HepG2 (cell line): ENCODE data around the gene PITRM1. TPM values are rescaled to one million over a fixed set of nuclear protein-coding genes. Genes with fewer than 3 reads are reported as not detected.

Experiments used
- ATAC-seq: fragments of 200-7000 bp; cut with Tn5 transposase; 3 replicates; pipeline ENCODE4 v1.9.1; 2020; ENCODE audit warnings: mild to moderate bottlenecking, moderate library complexity
- BruUV-seq: library from RNA; stranded (reverse); fragments of 400-500 nt; replicated peaks from 2 replicates; lab custom pipeline; 2021; lab: Mats Ljungman, UMichigan
- CTCF ChIA-PET: fragments of 300-600 bp; formaldehyde crosslinking; extraction: SDS; loops from one replicate; lab custom pipeline; 2021; ENCODE audit warnings: low total read pairs, inconsistent platforms, low intra/inter-chr PET ratio; lab: Yijun Ruan, JAX
- POLR2A ChIA-PET: fragments of 350-600 bp; sonication (Branson Sonifier 250); formaldehyde crosslinking; loops from one replicate; lab custom pipeline; 2020; ENCODE audit warnings: antibody characterized with exemption, inconsistent platforms; lab: Yijun Ruan, JAX
- DNase-seq: peaks from one replicate; pipeline ENCODE4 v3.0.0-alpha.2; 2015; ENCODE audit warnings: low spot score
- FAIRE-seq: peaks from 3 replicates; lab custom pipeline; 2011; peaks lifted over from hg19 to GRCh38; lab: Jason Lieb, UNC
- H2AFZ ChIP-seq: one replicate; pipeline ENCODE4 v1.6.1; 2011; ENCODE audit warnings: low read length, inconsistent platforms
- H3K27ac ChIP-seq: fragments of 300-600 bp; 3 replicates; pipeline ENCODE4 v1.8.0; 2011; ENCODE audit warnings: mixed run types, mild to moderate bottlenecking, mixed read lengths, low read length, inconsistent platforms; ENCODE audit not compliant: insufficient read depth; ENCODE audit errors: extremely low read length
- H3K27me3 ChIP-seq, 2 experiments: fragments of 200-600 bp in 1 of 2; 2 replicates in 1 of 2; 3 replicates in 1 of 2; pipeline versions ENCODE4 v1.6.0 to v1.8.0; 2011; ENCODE audit warnings: low read length in 2 of 2, mild to moderate bottlenecking in 2 of 2, moderate library complexity in 2 of 2, inconsistent platforms in 1 of 2; ENCODE audit not compliant: insufficient read depth in 2 of 2, control insufficient read depth in 1 of 2
- H3K36me3 ChIP-seq, 2 experiments: fragments of 200-600 bp in 1 of 2; replicated peaks in 1 of 2; 2 replicates in 1 of 2; 3 replicates in 1 of 2; pipeline versions ENCODE4 v1.5.1 to v1.8.0; 2011; ENCODE audit warnings: low read length in 2 of 2, inconsistent platforms in 1 of 2; ENCODE audit not compliant: insufficient read depth in 2 of 2, control insufficient read depth in 1 of 2
- H3K4me1 ChIP-seq: 2 replicates; pipeline ENCODE4 v1.5.1; 2012; ENCODE audit warnings: low read length, inconsistent platforms; ENCODE audit not compliant: insufficient read depth
- H3K4me2 ChIP-seq: 2 replicates; pipeline ENCODE4 v1.6.0; 2011; ENCODE audit warnings: low read depth, low read length, inconsistent platforms
- H3K4me3 ChIP-seq, 3 experiments: fragments of 200-600 bp in 1 of 3; sonication (generic), shearing (Covaris generic) in 1 of 3; replicated peaks in 1 of 3; 2 replicates each; pipeline ENCODE4 v1.5.1; 2011 to 2016; ENCODE audit warnings: low read length in 3 of 3, inconsistent platforms in 2 of 3, low read depth in 2 of 3, mild to moderate bottlenecking in 2 of 3, control low read depth in 1 of 3, mixed read lengths in 1 of 3; ENCODE audit not compliant: insufficient read depth in 1 of 3
- H3K79me2 ChIP-seq: one replicate; pipeline ENCODE4 v1.6.1; 2011; ENCODE audit warnings: low read length, inconsistent platforms; ENCODE audit not compliant: insufficient read depth
- H3K9ac ChIP-seq: 2 replicates; pipeline ENCODE4 v1.6.0; 2011; ENCODE audit warnings: mild to moderate bottlenecking, low read depth, low read length, inconsistent platforms; ENCODE audit not compliant: insufficient read depth
- H3K9me3 ChIP-seq: 2 replicates; pipeline ENCODE4 v1.5.1; 2012; ENCODE audit warnings: mild to moderate bottlenecking, low read length
- H4K20me1 ChIP-seq: 2 replicates; pipeline ENCODE4 v1.6.0; 2011; ENCODE audit warnings: inconsistent platforms, mild to moderate bottlenecking, low read length, moderate library complexity; ENCODE audit not compliant: insufficient read depth
- BATF2 ChIP-seq: sonication (generic); formaldehyde crosslinking; IDR thresholded peaks from 2 replicates; pipeline ENCODE4 v1.8.0; 2022; ENCODE audit warnings: mild to moderate bottlenecking, missing genetic modification reagents, moderate library complexity
- ESRRA ChIP-seq: sonication (generic); formaldehyde crosslinking; IDR thresholded peaks from 2 replicates; pipeline ENCODE4 v1.5.1; 2020; ENCODE audit warnings: mild to moderate bottlenecking, low read depth, missing genetic modification reagents
- NFAT5 ChIP-seq: sonication (generic); formaldehyde crosslinking; IDR thresholded peaks from 2 replicates; pipeline ENCODE4 v1.4.0; 2020; ENCODE audit warnings: missing genetic modification reagents
- RBM39 ChIP-seq: fragments of 200-400 bp; formaldehyde crosslinking; IDR thresholded peaks from one replicate; pipeline ENCODE4 v1.6.1; 2018; ENCODE audit warnings: antibody characterized with exemption, mild to moderate bottlenecking, low read depth, low read length; ENCODE audit not compliant: poor library complexity, severe bottlenecking
- SETDB1 ChIP-seq: sonication (generic); formaldehyde crosslinking; IDR thresholded peaks from 2 replicates; pipeline ENCODE4 v1.5.1; 2020; ENCODE audit warnings: missing genetic modification reagents, mild to moderate bottlenecking, borderline replicate concordance
- SSRP1 ChIP-seq: IDR thresholded peaks from 2 replicates; pipeline ENCODE4 v1.6.1; 2016; ENCODE audit warnings: control low read depth
- ZNF101 ChIP-seq: sonication (generic); formaldehyde crosslinking; IDR thresholded peaks from 2 replicates; pipeline ENCODE4 v1.4.0; 2020; ENCODE audit warnings: mild to moderate bottlenecking, low read depth, missing genetic modification reagents, borderline replicate concordance
- ZNF543 ChIP-seq: sonication (generic); formaldehyde crosslinking; IDR thresholded peaks from 2 replicates; pipeline ENCODE4 v1.4.0; 2020; ENCODE audit warnings: mild to moderate bottlenecking, missing genetic modification reagents
- ZNF609 ChIP-seq: sonication (generic); formaldehyde crosslinking; IDR thresholded peaks from 2 replicates; pipeline ENCODE4 v1.4.0; 2020; ENCODE audit warnings: mild to moderate bottlenecking, missing genetic modification reagents, borderline replicate concordance
- ZNF678 ChIP-seq: sonication (generic); formaldehyde crosslinking; IDR thresholded peaks from 2 replicates; pipeline ENCODE4 v1.4.0; 2020; ENCODE audit warnings: mild to moderate bottlenecking, missing genetic modification reagents
- WGBS: methylation state at CpG from one replicate; pipeline ENCODE4 v1.1.6; 2017; ENCODE audit warnings: low lambda C conversion rate; 5-methylcytosine and 5-hydroxymethylcytosine counted together
- in situ Hi-C: cut with HindIII; loops from 2 replicates; pipeline ENCODE4 v1.10.0; 2017; ENCODE audit warnings: low pct_unique_long_range_greater_than_20kb; ENCODE audit not compliant: extremely low pct_ligation_motif_present
- intact Hi-C: fragments of 100-400 bp; cut with micrococcal nuclease; formaldehyde crosslinking; loops from one replicate; pipeline ENCODE4 v1.10.0; 2022; ENCODE audit not compliant: unreplicated experiment
- polyA plus RNA-seq, 8 experiments: library from polyadenylated mRNA; depleted of rRNA in 3 of 8; stranded (reverse) in 7 of 8; unstranded in 1 of 8; fragments of >200 nt; fragmentation: Illumina TruSeq in 4 of 8; extraction: Trizol in 4 of 8; gene quantifications; 2 replicates each; pipeline versions ENCODE4 v1.2.1 to v1.2.3, GENCODE V29; 2011 to 2016; ENCODE audit warnings: low read depth in 4 of 8, missing spikeins in 1 of 8, mixed read lengths in 1 of 8; ENCODE audit not compliant: insufficient read depth in 1 of 8
- total RNA-seq, 5 experiments: library from RNA; depleted of rRNA; stranded (reverse); fragments of >200 nt; fragmentation: Illumina TruSeq; extraction: Trizol; gene quantifications; 2 replicates each; pipeline ENCODE4 v1.2.3, GENCODE V29; 2016; ENCODE audit warnings: low read depth in 1 of 5

The PITRM1 gene
- total and polyA plus RNA-seq, 2 of the 13 experiments (the other 11 are each of a cell fraction or from before 2014, with no cell fraction given) = 16.4 to 29.0 TPM

GRCh38 chr10:3132036-3133025 is 40.3 kb downstream of the PITRM1 start (continued):
- TF ChIP-seq NFAT5 (CRISPR knock-in tag) (no peak), ESRRA (no peak)

- intact Hi-C loops = no loop called here
- BruUV-seq = no TSS peak
- H2AFZ ChIP-seq = no peak overlapping the region
- 97% methylated on average over 4 of the region's 4 CpGs for WGBS
- H3K4me1 ChIP-seq = no peaks in the 10 kb centered on the region
- H3K4me3 ChIP-seq = no peak overlapping the region
- ChIA-PET CTCF (no interaction called here), POLR2A (no interaction called here)
- no peak for DNase-seq
- H3K4me2 ChIP-seq = no peak overlapping the region
- no peaks in the 10 kb centered on the region for H4K20me1 ChIP-seq
- no peak overlapping the region for H3K27ac ChIP-seq
- no peaks in the 10 kb centered on the region for H3K27me3 ChIP-seq
- no peak overlapping the region for H3K9ac ChIP-seq
- in situ Hi-C loops = no loop called here
- ATAC-seq = no peak
- H3K36me3 ChIP-seq = no peaks in the 10 kb centered on the region; a peak in 1 of 5 replicates
- no peaks in the 10 kb centered on the region for H3K9me3 ChIP-seq
- no peaks in the 10 kb centered on the region for H3K79me2 ChIP-seq
- no peak for FAIRE-seq
- TF ChIP-seq ZNF678 (CRISPR knock-in tag) = no peak
- TF ChIP-seq RBM39 = no peak
- no peak for TF ChIP-seq SSRP1 (CRISPR knock-in tag)
- TF ChIP-seq BATF2 (CRISPR knock-in tag) = no peak
- TF ChIP-seq ZNF543 = no peak
- TF ChIP-seq ZNF101 (CRISPR knock-in tag) = no peak
- TF ChIP-seq ZNF609 (CRISPR knock-in tag) = no peak
- no peak for TF ChIP-seq SETDB1
Observed at GRCh38 chr10:3131098-3131497, 41.5 kb downstream of the PITRM1 start.
